Left ventricle myocardium superior (tissue), 1 donor: ENCODE data around the gene PLLP. TPM values are rescaled to one million over a fixed set of nuclear protein-coding genes. Genes with fewer than 3 reads are reported as not detected.
A peak's percentile ranks its signal among the peaks of the same experiment; 100 is the strongest.

Source experiments
- ATAC-seq: fragments of 200-7000 bp; cut with Tn5 transposase; one replicate; pipeline ENCODE4 v1.9.1; 2020; ENCODE audit warnings: mild to moderate bottlenecking, moderate library complexity
- DNase-seq: peaks from one replicate; pipeline ENCODE4 v3.0.0-alpha.2; 2020
- intact Hi-C: fragments of 100-400 bp; cut with micrococcal nuclease; formaldehyde crosslinking; loops from one replicate; pipeline ENCODE4 v1.11.0; 2022
- total RNA-seq: library from RNA; stranded (reverse); fragmentation: NEBNext Ultra II Directional; extraction: Animal tissue kit (Norgen Biotek cat#: 25700); gene quantifications from one replicate; pipeline ENCODE4 v1.2.1, GENCODE V29; 2021
- donor health status: DM: no; HTN: yes; CAD: no; lungs with severe emphysema.

Gene PLLP
- total RNA-seq, 1 donor from 2014 or later = 3.1 TPM

DNA sequence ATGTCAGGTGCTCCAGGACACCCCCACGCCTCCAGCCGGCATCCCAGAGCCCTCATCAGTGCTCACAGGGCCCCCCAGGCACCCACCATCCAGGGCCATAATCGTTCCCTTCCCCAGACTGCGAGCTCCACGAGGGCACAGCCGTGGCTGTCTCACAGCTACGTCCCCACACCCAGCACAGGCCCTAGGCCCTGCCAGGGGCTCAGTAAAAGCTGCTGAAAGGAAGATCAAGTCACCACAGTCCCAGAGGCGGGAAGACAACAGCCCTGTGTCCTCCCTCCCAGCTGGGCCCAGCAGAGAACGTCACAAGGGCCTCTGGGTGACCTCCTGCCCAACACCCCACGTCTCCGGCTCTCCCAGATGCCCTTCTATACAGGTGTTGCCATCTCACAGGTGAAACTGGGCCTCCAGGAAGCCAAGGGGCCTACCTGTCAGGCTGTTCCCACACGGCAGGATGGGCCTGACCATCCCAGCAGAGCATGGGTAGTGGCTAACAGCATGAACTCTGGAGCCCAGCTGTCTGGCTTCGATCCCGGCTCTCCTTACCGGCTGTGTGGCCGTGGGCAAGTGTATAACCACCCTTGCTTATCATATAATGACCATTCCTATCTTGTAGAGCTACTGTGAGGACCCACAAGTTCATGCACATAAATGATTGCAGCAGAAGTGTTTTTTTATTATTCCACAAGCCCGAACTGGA lies 21.5 kb downstream of the PLLP start:
- DNase-seq (no peak), ATAC-seq (no peak)
- intact Hi-C loops = no loop called here

- intact Hi-C loops = no loop called here
Observed at GRCh38 chr16:57261806-57262205, 22.7 kb downstream of the PLLP start.

GRCh38 chr16:57260294-57260929 lies 24.1 kb downstream of the PLLP start:
- no peak for ATAC-seq
- intact Hi-C loops = no loop called here
- DNase-seq = no peak

More at GRCh38 chr16:57261806-57262205, 22.7 kb downstream of the PLLP start:
- ATAC-seq (no peak), DNase-seq (no peak)

DNA sequence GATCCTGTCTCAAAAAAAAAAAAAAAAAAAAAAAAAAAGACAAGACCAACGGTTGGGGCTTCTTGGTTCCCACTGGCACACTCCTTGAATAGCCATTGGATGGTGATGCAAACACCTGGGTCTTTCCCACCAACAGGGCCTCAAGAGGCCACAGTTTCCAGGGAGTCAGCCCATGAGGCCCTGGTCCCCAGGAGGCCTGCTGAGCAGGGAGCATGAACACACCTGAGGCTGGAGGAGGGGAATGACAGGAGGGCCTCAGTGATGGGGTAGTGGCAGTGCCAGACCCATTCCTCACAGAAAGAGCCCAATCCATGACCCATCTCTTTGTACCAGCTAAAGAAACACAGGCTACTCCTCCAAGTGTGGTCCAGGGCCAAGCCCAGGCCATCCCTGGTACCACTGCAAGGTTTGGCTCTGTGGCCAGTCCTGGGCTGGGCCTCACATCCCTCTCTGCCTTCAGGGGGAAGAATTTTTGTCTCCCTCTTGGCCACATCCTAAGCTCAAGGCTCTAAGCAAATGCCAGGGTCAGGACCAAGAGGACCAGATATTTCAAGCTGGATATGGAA lies 25.5 kb downstream of the PLLP start:
- intact Hi-C loops = no loop called here
- no peak for DNase-seq
- no peak for ATAC-seq

- intact Hi-C loops = no loop called here
- ATAC-seq (no peak), DNase-seq (no peak)
Observed at GRCh38 chr16:57258226-57258909, 26.1 kb downstream of the PLLP start.

- no peak for ATAC-seq
Observed at GRCh38 chr16:57257455-57258070, 26.9 kb downstream of the PLLP start.

DNA sequence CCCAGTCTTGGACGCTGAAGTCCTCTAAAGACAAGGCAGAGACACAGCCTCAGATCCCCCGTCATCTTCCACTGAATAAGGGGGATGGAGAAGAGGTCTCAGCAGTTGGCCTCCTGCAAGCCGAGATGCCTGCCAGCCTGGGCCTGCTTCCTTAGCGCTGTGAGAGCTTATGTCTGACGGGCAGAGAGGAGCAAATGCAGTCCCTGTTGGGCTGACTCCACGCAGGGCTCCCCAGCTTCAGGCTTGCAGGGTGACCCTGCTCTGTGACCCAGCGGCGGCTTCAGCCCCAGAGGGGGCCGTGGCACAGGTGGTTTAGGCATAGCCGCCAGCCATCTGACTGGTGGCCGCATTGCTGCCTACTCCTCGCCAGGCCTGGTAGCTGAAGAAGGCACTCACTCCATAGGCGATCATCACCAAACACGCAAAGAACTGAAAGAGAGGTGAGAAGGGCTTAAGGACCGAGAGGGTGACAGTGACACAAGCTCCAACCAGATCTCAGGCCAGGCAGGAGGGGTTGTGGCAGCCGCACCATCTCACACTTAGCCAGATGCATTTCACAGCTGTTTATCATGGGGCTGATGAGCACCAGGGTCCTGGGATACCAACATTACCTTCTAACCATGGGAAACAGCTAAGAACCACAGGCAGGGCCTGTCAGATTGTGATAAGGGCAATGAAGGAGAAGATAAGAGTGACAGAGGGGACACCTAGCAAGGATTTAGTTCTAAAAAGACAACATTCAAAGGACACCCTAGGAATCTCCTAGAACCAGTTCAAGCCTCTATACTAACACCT lies 27.7 kb downstream of the PLLP start:
- no peak for DNase-seq
- ATAC-seq = no peak

More at GRCh38 chr16:57257455-57258070, 26.9 kb downstream of the PLLP start:
- no peak for DNase-seq
- intact Hi-C loops = no loop called here

DNA sequence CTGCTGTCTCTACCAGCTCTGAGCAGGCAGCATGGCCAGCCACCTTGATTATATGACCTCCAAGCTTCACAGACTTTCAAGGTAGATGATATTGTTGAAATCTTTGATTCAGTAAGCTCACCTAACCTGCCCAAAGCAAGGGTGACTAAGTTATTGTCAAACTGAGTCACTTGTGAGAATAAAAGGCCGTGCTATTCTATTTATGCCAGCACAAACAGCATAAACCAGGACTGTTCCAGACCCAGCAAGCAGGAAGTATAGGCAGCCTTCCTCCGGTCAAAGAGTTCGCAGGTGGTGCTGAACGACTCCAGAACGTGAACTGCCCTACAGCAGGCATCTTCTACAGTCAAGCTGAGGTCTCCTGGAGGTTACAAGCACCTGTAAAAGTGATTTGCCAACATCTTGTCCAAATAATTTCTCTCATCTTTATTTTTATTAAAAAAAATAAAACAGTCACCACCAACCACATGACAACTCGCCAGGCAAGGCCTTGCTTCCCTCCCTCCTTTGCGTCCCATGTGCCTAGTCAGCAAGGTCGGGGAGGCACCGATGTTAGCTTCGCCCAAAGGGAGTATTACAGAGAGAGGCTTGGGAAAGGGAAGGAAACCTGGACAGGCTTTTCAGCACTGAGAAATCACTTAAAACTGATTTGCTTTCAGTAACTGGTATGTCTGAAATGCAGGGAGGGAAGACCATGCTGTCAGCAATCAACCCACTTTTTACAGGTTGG lies 28.6 kb downstream of the PLLP start:
- DNase-seq = no peak
- intact Hi-C loops = no loop called here
- no peak for ATAC-seq

More for the DNA sequence above, 27.7 kb downstream of the PLLP start:
- intact Hi-C loops = no loop called here

- DNase-seq (no peak), ATAC-seq (no peak)
- intact Hi-C loops = no loop called here
Observed at GRCh38 chr16:57253466-57253865, 31.0 kb downstream of the PLLP start.

DNA sequence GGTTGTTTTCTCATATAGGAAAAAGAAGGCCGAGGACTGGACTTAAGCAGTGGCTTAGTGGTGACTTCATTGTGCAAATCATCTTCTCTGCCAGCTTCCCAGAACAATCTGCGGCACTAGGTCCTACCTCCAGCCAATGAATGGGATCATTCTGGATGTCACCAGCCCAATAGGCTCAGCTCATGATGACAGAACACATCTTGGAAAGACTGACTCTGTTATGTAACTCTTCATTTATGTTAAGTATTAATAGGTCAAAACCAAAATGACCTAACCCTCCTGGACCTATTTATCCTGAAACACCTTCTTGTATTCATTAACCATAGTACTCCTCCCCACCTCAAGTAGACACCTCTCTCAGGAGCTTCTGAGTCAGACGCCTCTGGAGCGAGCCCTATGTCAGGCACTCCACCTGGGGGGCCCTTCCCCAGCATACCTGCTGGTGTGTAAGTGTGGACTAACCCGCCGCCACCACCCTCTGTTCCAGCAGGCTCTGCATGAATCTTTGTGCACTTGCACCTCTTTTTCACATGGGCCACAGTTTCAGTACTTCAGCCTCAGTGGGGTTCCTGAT lies 32.2 kb downstream of the PLLP start:
- ATAC-seq (no peak), DNase-seq (no peak)
- intact Hi-C loops = no loop called here

DNA sequence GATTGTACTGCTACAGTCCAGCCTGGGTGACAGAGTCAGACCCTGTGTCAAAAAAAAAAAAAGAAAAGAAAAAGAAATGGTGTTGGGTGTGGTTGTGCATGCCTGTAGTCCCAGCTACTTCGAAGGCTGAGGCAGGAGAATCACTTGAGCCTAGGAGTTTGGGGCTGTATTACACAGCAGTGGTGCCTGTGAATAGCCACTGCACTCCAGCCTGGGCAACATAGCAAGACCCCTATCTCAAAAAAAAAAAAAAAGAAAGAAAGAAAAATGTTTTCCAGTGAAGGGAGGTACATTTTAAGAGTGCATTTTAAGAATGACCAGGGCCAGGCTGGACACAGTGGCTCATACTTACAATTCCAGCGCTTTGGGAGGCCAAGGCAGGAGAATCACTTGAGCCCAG lies 33.1 kb downstream of the PLLP start:
- no peak for DNase-seq
- no peak for ATAC-seq
- intact Hi-C loops = no loop called here

DNA sequence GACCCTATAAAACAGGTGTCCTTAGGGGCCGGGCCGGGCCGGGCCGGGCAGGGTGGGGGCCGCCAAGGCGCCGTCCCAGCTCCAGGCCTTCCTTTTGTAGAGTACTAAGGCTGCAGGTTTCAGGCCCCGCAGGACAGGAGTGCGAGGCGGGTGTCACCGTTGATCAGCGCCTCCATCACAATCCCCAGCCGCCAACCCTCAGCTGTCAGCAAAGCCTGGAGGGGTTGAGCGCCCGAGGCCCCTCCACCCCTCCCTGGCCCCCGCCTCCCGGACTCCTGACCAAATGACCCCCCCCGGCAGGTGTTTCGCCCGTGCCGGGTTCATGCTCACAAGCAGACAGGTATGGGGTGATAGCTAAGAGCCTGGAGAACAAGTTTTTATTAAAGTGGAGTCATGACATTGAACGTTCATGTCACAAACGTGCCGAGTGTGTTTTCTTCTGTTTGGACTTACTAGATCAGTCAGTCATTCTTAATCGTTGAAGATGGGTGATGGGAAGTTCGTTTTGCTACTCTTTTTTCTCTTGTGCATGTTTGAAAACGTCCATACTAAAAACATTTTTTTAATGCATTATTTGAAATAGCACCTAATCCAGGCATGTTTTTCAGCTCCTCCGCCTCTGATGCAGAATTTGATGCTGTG lies 38.9 kb downstream of the PLLP start:
- intact Hi-C loops = no loop called here
- DNase-seq = no peak
- ATAC-seq = peak; percentile 48

- ATAC-seq (peak; percentile 99), DNase-seq (peak; percentile 99)
- intact Hi-C loops = no loop called here
Observed at GRCh38 chr16:57244767-57245471, 39.6 kb downstream of the PLLP start, which contains the start of gene ARL2BP. ARL2BP (plus strand) TSS chr16:57245259; CDS start chr16:57245368, 109 bp downstream.

DNA sequence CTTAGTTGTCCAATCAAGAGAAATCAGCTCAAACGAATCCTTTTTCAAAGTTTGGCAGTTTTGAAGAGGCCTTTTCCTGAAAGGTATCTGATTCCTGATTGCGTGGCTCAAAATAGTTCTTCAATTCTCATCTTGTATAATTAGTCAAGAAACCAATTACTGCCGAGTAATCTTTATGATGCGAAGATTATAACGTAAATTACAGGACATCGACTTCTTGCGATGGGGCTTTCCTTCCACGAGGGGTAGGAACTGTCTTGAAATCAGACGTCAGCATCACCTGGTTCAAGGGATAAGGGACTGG lies 40.1 kb downstream of the PLLP start:
- no peak for DNase-seq
- ATAC-seq = no peak
- intact Hi-C loops = no loop called here

DNA sequence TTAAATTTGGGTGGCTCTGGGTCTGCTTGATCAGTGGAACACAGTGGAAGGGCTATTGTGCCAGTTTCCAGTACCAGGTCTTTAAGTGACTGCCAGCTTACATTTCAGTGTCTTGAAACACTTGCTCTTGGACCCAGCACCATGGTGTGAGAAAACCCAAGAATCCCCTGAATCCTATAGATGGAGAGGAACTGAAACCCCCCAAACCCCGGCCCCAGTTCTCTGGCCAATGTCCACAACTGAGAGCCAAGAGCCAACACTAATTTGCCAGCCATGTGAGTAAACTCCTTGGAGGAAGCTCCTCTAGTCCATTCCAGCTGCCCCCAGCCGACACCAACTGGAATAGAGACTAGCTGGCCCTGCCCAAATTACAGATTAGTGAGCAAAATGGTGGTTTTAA lies 41.8 kb downstream of the PLLP start:
- ATAC-seq = no peak
- no peak for DNase-seq
- intact Hi-C loops = no loop called here

GRCh38 chr16:57240851-57241250 lies 43.6 kb downstream of the PLLP start:
- ATAC-seq = no peak

GRCh38 chr16:57239107-57239506 lies 45.4 kb downstream of the PLLP start:
- DNase-seq (no peak), ATAC-seq (no peak)
- intact Hi-C loops = no loop called here

More at GRCh38 chr16:57240851-57241250, 43.6 kb downstream of the PLLP start:
- intact Hi-C loops = no loop called here
- no peak for DNase-seq
